ENCODE results near the gene ELF4.

ELF4 gene

DNA sequence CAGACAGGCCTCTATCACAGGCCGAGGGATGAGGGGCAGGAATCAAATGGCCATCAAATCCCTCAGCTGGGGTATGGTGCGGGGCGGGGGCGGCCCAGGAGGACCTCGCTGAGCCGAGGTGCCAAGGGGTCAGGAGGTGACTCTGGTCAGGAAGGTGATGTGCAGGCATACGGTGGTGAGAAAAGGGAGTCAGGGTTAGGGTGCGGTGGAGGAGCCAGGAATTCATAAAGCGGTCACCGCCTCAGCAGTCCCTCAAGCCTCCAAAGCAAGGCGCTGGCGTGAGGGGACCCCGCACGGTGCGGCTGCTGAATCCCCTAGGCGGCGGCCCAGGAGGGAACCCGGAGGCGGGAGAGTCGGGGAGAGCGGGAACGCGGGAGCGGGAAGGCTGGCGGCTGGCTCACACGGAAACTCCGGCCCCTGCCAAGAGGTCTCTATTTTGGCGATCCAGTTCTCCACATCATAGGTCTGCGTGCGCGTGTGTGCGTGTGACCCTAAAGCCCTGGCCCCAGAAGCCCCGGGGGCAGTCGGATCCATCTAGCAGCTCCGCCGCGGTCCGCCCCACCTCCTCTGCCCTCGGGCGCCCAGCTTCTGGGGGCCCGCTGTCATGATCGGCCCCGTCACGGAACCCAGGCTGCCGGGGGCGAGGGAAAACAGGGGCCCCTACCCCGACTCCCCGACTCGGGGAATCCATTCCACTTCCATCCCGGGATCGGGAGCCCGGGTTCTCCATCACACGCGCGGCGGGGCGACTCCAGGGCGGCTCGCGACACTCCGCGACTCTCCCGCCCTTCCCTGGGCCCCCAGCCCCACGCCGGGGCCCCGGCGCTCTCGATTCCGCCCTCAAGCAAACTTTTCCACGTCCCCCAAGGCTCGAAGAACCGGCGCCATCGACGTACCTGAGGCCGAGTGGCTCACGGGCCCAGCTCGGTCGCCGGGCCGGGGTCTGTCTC lies 593 bp downstream of the ELF4 start:
- H3K4me1 ChIP-seq (ENCODE audit: control insufficient read depth, insufficient read depth, low read length), result peaks cover 3% of the 10 kb centered on the region; the same call in 1 of the 2 replicates
- ChIA-PET POLR2A (interaction anchor here (0.6 to 2.4 kb wide), 5 partner anchors 11 to 56 kb away, joined by 3 to 17 read pairs (median 6); partner anchors contain the start of gene AIFM1), CTCF (interaction anchor here (0.6 to 2.1 kb wide), 7 partner anchors 10 to 504 kb away, joined by 3 to 9 read pairs (median 5); no protein-coding TSS in a partner anchor)
- TF ChIP-seq ZNF768 (tag by site-specific recombination; IDR thresholded peaks at IDR 0.05) (no peak), ZXDB (tag by site-specific recombination; IDR thresholded peaks at IDR 0.05) (peak; percentile 37; the same call in 1 of the 2 replicates), ZBTB48 (tag by site-specific recombination; IDR thresholded peaks at IDR 0.05) (0 out of 2 replicates have a peak, but pooled peaks have one; percentile 23), GLIS2 (tag by site-specific recombination; IDR thresholded peaks at IDR 0.05) (peak; percentile 49), OVOL3 (tag by site-specific recombination; IDR thresholded peaks at IDR 0.05) (no peak), ZNF677 (tag by site-specific recombination; IDR thresholded peaks at IDR 0.05) (no peak), ZNF555 (tag by site-specific recombination; conservative IDR thresholded peaks at IDR 0.05) (no peak), ZNF658 (tag by site-specific recombination; IDR thresholded peaks at IDR 0.05) (no peak), ZNF311 (tag by site-specific recombination; IDR thresholded peaks at IDR 0.05; ENCODE audit: borderline replicate concordance) (no peak), SP7 (tag by site-specific recombination; IDR thresholded peaks at IDR 0.05) (0 out of 2 replicates have a peak, but pooled peaks have one; percentile 13), ZNF335 (tag by site-specific recombination; conservative IDR thresholded peaks at IDR 0.05) (0 out of 2 replicates have a peak, but pooled peaks have one; percentile 60), ZNF155 (tag by site-specific recombination; IDR thresholded peaks at IDR 0.05) (no peak), ZFHX2 (tag by site-specific recombination; conservative IDR thresholded peaks at IDR 0.05) (peak; percentile 36), ZNF366 (tag by site-specific recombination; conservative IDR thresholded peaks at IDR 0.05) (0 out of 2 replicates have a peak, but pooled peaks have one; percentile 11), ZNF169 (tag by site-specific recombination; IDR thresholded peaks at IDR 0.05) (no peak), ZNF629 (tag by site-specific recombination; IDR thresholded peaks at IDR 0.05) (no peak), KLF16 (tag by site-specific recombination; IDR thresholded peaks at IDR 0.05) (peak; percentile 16; the same call in 1 of the 2 replicates), ZNF791 (tag by site-specific recombination; IDR thresholded peaks at IDR 0.05) (no peak), ZBTB7A (tag by site-specific recombination; IDR thresholded peaks at IDR 0.05; ENCODE audit: low read depth) (peak; percentile 12; the same call in 1 of the 2 replicates), IKZF3 (tag by site-specific recombination; IDR thresholded peaks at IDR 0.05) (peak; percentile 7; the same call in 1 of the 2 replicates), KLF10 (tag by site-specific recombination; IDR thresholded peaks at IDR 0.05) (0 out of 2 replicates have a peak, but pooled peaks have one; percentile 18), ZSCAN18 (tag by site-specific recombination; IDR thresholded peaks at IDR 0.05) (no peak), SP2 (tag by site-specific recombination; IDR thresholded peaks at IDR 0.05) (peak; percentile 19; the same call in 1 of the 2 replicates)
- TF ChIP-seq, protein P1, sequence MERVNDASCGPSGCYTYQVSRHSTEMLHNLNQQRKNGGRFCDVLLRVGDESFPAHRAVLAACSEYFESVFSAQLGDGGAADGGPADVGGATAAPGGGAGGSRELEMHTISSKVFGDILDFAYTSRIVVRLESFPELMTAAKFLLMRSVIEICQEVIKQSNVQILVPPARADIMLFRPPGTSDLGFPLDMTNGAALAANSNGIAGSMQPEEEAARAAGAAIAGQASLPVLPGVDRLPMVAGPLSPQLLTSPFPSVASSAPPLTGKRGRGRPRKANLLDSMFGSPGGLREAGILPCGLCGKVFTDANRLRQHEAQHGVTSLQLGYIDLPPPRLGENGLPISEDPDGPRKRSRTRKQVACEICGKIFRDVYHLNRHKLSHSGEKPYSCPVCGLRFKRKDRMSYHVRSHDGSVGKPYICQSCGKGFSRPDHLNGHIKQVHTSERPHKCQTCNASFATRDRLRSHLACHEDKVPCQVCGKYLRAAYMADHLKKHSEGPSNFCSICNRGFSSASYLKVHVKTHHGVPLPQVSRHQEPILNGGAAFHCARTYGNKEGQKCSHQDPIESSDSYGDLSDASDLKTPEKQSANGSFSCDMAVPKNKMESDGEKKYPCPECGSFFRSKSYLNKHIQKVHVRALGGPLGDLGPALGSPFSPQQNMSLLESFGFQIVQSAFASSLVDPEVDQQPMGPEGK (tag by site-specific recombination; IDR thresholded peaks at IDR 0.05), result peak; percentile 70
- TF ChIP-seq, protein P2, sequence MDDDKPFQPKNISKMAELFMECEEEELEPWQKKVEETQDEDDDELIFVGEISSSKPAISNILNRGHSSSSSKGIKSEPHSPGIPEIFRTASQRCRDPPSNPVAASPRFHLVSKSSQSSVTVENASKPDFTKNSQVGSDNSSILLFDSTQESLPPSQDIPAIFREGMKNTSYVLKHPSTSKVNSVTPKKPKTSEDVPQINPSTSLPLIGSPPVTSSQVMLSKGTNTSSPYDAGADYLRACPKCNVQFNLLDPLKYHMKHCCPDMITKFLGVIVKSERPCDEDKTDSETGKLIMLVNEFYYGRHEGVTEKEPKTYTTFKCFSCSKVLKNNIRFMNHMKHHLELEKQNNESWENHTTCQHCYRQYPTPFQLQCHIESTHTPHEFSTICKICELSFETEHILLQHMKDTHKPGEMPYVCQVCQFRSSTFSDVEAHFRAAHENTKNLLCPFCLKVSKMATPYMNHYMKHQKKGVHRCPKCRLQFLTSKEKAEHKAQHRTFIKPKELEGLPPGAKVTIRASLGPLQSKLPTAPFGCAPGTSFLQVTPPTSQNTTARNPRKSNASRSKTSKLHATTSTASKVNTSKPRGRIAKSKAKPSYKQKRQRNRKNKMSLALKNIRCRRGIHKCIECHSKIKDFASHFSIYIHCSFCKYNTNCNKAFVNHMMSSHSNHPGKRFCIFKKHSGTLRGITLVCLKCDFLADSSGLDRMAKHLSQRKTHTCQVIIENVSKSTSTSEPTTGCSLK (tag by site-specific recombination; IDR thresholded peaks at IDR 0.05), result no peak
- TF ChIP-seq, protein P3, sequence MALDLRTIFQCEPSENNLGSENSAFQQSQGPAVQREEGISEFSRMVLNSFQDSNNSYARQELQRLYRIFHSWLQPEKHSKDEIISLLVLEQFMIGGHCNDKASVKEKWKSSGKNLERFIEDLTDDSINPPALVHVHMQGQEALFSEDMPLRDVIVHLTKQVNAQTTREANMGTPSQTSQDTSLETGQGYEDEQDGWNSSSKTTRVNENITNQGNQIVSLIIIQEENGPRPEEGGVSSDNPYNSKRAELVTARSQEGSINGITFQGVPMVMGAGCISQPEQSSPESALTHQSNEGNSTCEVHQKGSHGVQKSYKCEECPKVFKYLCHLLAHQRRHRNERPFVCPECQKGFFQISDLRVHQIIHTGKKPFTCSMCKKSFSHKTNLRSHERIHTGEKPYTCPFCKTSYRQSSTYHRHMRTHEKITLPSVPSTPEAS (tag by site-specific recombination; IDR thresholded peaks at IDR 0.05), result peak; percentile 74
- TF ChIP-seq, protein P4, sequence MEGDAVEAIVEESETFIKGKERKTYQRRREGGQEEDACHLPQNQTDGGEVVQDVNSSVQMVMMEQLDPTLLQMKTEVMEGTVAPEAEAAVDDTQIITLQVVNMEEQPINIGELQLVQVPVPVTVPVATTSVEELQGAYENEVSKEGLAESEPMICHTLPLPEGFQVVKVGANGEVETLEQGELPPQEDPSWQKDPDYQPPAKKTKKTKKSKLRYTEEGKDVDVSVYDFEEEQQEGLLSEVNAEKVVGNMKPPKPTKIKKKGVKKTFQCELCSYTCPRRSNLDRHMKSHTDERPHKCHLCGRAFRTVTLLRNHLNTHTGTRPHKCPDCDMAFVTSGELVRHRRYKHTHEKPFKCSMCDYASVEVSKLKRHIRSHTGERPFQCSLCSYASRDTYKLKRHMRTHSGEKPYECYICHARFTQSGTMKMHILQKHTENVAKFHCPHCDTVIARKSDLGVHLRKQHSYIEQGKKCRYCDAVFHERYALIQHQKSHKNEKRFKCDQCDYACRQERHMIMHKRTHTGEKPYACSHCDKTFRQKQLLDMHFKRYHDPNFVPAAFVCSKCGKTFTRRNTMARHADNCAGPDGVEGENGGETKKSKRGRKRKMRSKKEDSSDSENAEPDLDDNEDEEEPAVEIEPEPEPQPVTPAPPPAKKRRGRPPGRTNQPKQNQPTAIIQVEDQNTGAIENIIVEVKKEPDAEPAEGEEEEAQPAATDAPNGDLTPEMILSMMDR (tag by site-specific recombination; IDR thresholded peaks at IDR 0.05), result 0 out of 2 replicates have a peak, but pooled peaks have one; percentile 26

More for the DNA sequence above, 593 bp downstream of the ELF4 start:
- Histone ChIP-seq H3K9me3 (ENCODE audit: control insufficient read depth, insufficient read depth, low read depth, low read length) (no peaks in the 10 kb centered on the region), H3K27ac (ENCODE audit: extremely low read depth, low read depth, low read length) (peak overlapping the region; percentile 81), H3K4me3 (ENCODE audit: low read depth, low read length) (peak overlapping the region; percentile 60), H3K36me3 (ENCODE audit: control insufficient read depth in 2 of 2, insufficient read depth in 1 of 2, low read length in 2 of 2) (no peaks in the 10 kb centered on the region)
